T1000 (cell line): ENCODE data around the gene MAD2L2.

ENCODE experiments used
- DNase-seq: peaks from one replicate; lab custom pipeline; 2025; ENCODE audit warnings: mixed read lengths; lab: John Stamatoyannopoulos, UW

The MAD2L2 gene

GRCh38 chr1:11681071-11681771, at the start of gene MAD2L2:
Gene MAD2L2 (minus strand): TSS chr1:11681148. CDS start chr1:11680601, 547 bp downstream.
- peak; percentile 83 for DNase-seq

GRCh38 chr1:11730429-11730891, 49.5 kb upstream of the MAD2L2 start:
- DNase-seq = no peak

GRCh38 chr1:11729498-11730428, 48.8 kb upstream of the MAD2L2 start:
- no peak for DNase-seq

- DNase-seq = no peak
Observed at GRCh38 chr1:11729155-11729497, 48.2 kb upstream of the MAD2L2 start.

- no peak for DNase-seq
Observed at GRCh38 chr1:11728126-11728806, 47.3 kb upstream of the MAD2L2 start.

- DNase-seq = no peak
Observed at GRCh38 chr1:11727119-11727518, 46.2 kb upstream of the MAD2L2 start.

- no peak for DNase-seq
Observed at GRCh38 chr1:11725616-11726015, 44.7 kb upstream of the MAD2L2 start.

GRCh38 chr1:11722538-11722937, 41.6 kb upstream of the MAD2L2 start:
- no peak for DNase-seq

- DNase-seq = no peak
Observed at GRCh38 chr1:11721311-11721710, 40.4 kb upstream of the MAD2L2 start.

- no peak for DNase-seq
Observed at GRCh38 chr1:11720525-11720924, 39.6 kb upstream of the MAD2L2 start.

GRCh38 chr1:11720033-11720376, 39.1 kb upstream of the MAD2L2 start:
- no peak for DNase-seq

GRCh38 chr1:11719313-11720032, 38.5 kb upstream of the MAD2L2 start:
- peak; percentile 61 for DNase-seq

- no peak for DNase-seq
Observed at GRCh38 chr1:11714831-11715575, 34.1 kb upstream of the MAD2L2 start.

GRCh38 chr1:11713095-11713494, 32.1 kb upstream of the MAD2L2 start:
- DNase-seq = no peak

GRCh38 chr1:11712285-11712684, 31.3 kb upstream of the MAD2L2 start:
- DNase-seq = no peak

- no peak for DNase-seq
Observed at GRCh38 chr1:11711490-11711889, 30.5 kb upstream of the MAD2L2 start.

- DNase-seq = no peak
Observed at GRCh38 chr1:11708554-11709350, 27.8 kb upstream of the MAD2L2 start.

- DNase-seq = no peak
Observed at GRCh38 chr1:11707621-11708276, 26.8 kb upstream of the MAD2L2 start.

GRCh38 chr1:11706292-11706691, 25.3 kb upstream of the MAD2L2 start:
- DNase-seq = no peak

- DNase-seq = no peak
Observed at GRCh38 chr1:11705596-11705995, 24.6 kb upstream of the MAD2L2 start.
